OCI-M2 (cell line): Measurements from ENCODE around the gene DENND1A.
"Not testable (repeated sequence)": the region's sequence is repeated elsewhere in the genome, so short reads cannot be mapped to it uniquely, and the experiment has no call there.

Source experiments
- DNase-seq: peaks from one replicate; lab custom pipeline; 2025; ENCODE audit not compliant: unreplicated experiment; lab: John Stamatoyannopoulos, UW

DENND1A gene

GRCh38 chr9:123406016-123406415, 523.9 kb downstream of the DENND1A start:
- DNase-seq = no peak

GRCh38 chr9:123402981-123403509, 526.9 kb downstream of the DENND1A start:
- no peak for DNase-seq

GRCh38 chr9:123401879-123402513, 527.9 kb downstream of the DENND1A start:
- no peak for DNase-seq

GRCh38 chr9:123400926-123401503, 528.9 kb downstream of the DENND1A start:
- DNase-seq = no peak

GRCh38 chr9:123399803-123400378, 530.0 kb downstream of the DENND1A start:
- no peak for DNase-seq

GRCh38 chr9:123398938-123399337, 531.0 kb downstream of the DENND1A start:
- DNase-seq = not testable (repeated sequence)

GRCh38 chr9:123397975-123398374, 532.0 kb downstream of the DENND1A start:
- DNase-seq = no peak

GRCh38 chr9:123395689-123396511, 534.0 kb downstream of the DENND1A start:
- no peak for DNase-seq

GRCh38 chr9:123395276-123395688, 534.6 kb downstream of the DENND1A start:
- no peak for DNase-seq

- no peak for DNase-seq
Observed at GRCh38 chr9:123394291-123395235, 535.4 kb downstream of the DENND1A start.

GRCh38 chr9:123392802-123393201, 537.1 kb downstream of the DENND1A start:
- DNase-seq = no peak

- no peak for DNase-seq
Observed at GRCh38 chr9:123391946-123392345, 538.0 kb downstream of the DENND1A start.

- DNase-seq = no peak
Observed at GRCh38 chr9:123391233-123391632, 538.7 kb downstream of the DENND1A start.

- no peak for DNase-seq
Observed at GRCh38 chr9:123390337-123391135, 539.4 kb downstream of the DENND1A start.

- DNase-seq = no peak
Observed at GRCh38 chr9:123389698-123390097, 540.2 kb downstream of the DENND1A start.

- DNase-seq = no peak
Observed at GRCh38 chr9:123389070-123389469, 540.9 kb downstream of the DENND1A start.

GRCh38 chr9:123387686-123388085, 542.2 kb downstream of the DENND1A start:
- DNase-seq = no peak

GRCh38 chr9:123383512-123384170, 546.3 kb downstream of the DENND1A start:
- DNase-seq = no peak
